ENCODE data around the gene HOXA3.

HOXA3 gene

DNA sequence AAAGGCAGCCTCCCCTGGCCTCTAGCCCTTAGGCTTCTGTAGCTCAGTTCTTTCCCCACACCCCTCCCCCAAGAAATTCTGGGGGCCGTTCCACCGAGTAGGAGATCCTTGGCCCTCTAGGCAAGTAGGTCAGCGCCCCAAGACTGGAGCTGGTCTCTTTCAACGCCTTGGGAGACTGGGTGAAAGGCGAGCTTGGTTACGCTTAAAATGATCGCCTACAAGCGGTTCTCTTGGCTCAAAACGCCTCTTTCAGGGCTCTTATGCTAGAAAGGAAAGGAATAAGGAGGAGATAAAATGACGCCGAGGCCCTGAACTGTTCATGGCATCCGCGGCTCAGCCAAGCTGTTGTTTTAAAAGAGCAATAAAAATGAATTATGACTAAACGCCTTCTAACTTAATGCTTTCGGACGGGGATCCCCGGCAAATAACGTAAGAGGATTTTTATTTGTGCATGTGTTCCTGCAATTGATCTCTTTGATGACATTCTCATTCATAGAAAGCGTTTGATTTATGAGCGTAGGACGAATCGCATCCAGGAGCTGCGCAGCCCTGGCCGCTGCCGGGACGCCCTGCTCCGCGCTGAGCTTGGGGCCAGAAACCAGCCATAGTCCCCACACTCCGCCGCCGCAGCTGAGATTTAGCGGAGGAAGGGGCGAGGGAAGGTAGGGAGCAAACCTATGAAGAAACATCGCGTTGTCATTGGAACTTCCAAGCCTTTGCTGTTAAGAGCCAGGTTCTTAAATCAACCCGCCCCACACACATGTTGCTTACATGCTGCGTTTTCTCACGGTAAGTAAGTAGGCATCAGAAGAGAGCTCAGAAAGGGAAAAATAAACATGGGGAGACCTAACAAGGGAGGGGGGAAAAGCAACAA lies 53.6 kb downstream of the HOXA3 start:
- H3K9me3 ChIP-seq (ENCODE audit: insufficient read depth, low read depth, low read length): peaks cover 8% of the 10 kb centered on the region; the same call in 1 of the 2 replicates
- H3K4me3 ChIP-seq (ENCODE audit: low read length): peak overlapping the region; percentile 31; the same call in 1 of the 2 replicates
- peaks cover 15% of the 10 kb centered on the region for H3K4me1 ChIP-seq (ENCODE audit: insufficient read depth, low read length)
- H3K27ac ChIP-seq (ENCODE audit: low read length): no peak overlapping the region
- H3K36me3 ChIP-seq (ENCODE audit: insufficient read depth, low read depth, low read length): no peaks in the 10 kb centered on the region
- peaks cover 100% of the 10 kb centered on the region for H3K27me3 ChIP-seq (ENCODE audit: insufficient read depth, low read length)
- no peak overlapping the region for H3K9ac ChIP-seq (ENCODE audit: low read depth, low read length)

DNA sequence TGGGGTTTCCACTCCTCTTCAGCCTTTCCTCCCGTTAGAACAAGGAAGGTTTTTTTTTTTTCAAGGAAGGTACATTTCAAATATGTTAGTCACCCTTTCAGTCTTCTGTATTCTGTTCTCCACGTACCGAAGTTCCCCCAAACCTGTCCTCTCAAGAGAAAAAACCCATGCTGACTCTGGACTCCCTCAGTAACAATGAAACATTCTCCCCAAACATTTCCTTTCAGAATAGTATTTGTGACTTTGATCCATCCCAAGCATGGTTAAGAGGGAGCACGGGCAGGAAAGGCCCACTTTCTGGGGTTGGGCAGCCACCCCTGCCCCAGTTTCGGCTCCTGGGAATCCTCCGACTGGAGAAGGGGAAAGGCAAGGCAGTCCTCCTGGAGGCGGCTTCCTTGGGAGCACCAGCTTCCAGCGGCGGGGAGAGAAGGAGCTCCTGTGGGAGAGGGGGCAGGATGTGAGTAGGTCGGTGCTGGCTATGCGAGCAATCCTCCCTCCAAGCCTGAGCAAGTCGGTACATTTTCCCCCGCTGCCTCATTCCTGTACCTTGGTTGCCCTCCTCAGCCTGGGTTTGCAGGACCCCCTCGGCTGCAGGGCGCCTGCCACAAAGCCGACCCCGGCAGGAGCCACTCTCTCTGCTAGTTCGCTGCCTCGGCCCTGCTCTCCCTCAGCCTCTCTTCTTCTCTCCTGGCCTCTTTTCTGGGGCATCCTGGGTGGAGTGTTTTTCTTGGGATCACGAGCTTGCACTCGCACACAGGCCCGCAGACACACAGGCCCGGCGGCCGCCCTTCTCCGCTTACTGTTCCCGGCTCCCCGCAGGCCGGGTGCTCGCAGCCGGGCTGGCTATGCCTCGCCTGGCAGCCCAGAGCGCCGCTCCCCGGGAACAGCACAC lies 54.5 kb downstream of the HOXA3 start:
- Histone ChIP-seq H3K27me3 (ENCODE audit: insufficient read depth, low read length) (peaks cover 100% of the 10 kb centered on the region), H3K36me3 (ENCODE audit: insufficient read depth, low read depth, low read length) (no peaks in the 10 kb centered on the region), H3K4me3 (ENCODE audit: low read length) (peak overlapping the region; percentile 60), H3K27ac (ENCODE audit: low read length) (no peak overlapping the region), H3K9me3 (ENCODE audit: insufficient read depth, low read depth, low read length) (peaks cover 5% of the 10 kb centered on the region; the same call in 1 of the 2 replicates), H3K9ac (ENCODE audit: low read depth, low read length) (no peak overlapping the region), H3K4me1 (ENCODE audit: insufficient read depth, low read length) (peaks cover 15% of the 10 kb centered on the region)

DNA sequence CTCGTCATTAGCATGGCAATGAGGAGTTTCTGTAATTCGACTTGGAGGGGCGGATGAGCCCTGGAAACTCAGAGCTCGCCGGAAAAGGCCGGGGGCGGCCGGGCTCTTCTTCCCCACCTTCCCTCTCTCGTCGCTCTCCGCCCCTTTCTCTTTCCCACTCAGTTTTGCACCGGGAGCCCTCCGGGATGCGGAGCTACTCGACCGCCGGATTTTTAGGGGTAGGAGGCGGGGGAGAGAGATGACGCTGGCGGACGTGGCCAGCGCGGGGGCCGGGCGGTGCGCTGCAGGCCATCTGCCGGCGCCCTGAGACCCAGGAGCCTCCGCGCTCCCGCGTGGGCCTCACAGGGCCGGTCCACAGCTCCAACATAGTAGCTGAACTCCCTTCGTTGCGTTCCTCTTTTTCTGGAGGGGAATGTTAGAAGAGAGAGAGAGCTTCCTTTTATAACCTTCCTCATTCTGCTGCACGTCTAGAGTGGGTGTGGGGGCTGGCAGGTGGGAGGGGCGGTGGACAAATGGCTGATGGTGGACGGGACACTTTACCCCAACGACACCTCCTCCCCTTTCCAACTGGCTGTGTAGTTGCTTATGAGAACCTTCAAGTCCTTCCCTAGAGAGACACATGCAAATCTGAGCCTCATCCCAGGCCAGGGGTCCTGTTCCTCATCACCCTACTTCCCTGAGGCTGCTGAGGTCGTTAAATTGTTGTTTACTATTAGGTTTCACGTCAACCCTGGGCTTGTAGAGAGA lies 55.4 kb downstream of the HOXA3 start:
- Histone ChIP-seq H3K4me1 (ENCODE audit: insufficient read depth, low read length) (peaks cover 23% of the 10 kb centered on the region), H3K9ac (ENCODE audit: low read depth, low read length) (no peak overlapping the region), H3K4me3 (ENCODE audit: low read length) (peak overlapping the region; percentile 60), H3K36me3 (ENCODE audit: insufficient read depth, low read depth, low read length) (no peaks in the 10 kb centered on the region), H3K27ac (ENCODE audit: low read length) (no peak overlapping the region), H3K9me3 (ENCODE audit: insufficient read depth, low read depth, low read length) (peaks cover 5% of the 10 kb centered on the region; the same call in 1 of the 2 replicates), H3K27me3 (ENCODE audit: insufficient read depth, low read length) (peaks cover 100% of the 10 kb centered on the region)

DNA sequence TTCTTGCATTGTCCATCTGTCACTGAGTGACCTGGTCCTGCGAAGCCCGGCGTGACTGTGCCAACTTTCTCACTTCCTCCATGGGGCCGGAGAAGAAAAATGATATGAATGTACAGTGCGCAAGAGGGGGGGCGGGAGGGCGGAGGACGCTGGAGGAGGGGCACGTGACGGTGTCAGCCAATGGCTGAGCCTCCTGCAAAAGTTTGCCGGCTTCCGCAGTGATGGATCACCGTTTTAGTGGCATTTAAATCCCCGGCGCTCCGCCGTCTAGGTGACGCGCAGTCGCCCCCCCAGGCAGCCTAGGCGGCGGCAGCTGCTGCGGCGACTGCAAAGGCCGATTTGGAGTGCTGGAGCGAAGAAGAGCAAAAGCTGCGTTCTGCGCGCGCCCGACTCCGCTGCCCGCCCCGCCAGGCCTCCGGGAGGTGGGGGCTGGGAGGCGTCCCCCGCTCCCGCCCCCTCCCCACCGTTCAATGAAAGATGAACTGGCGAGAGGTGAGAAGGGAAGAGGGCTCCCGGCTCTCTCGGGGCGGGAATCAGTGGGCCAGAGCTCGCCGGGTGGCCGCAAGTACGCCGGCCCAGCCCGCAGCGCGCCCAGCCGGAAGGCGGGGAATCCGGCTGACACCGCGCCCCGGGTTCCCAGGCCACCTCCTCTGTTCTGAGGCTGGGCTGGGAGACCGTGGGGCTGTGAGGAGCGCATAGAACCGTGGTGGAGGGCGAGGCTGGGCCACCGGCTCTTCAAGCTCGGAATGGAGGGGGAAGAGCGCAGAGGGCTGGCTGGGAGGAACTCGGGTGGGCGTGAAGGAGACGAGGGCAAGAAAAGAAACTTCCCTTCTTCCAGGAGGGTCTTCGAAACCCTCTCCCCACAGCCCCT lies 56.3 kb downstream of the HOXA3 start, which contains the start of gene HOXA1:
HOXA1 (minus strand) TSS at position 104 of the 871 bp plus-strand sequence; CDS start at position 16, 88 bp downstream.
- Histone ChIP-seq H3K27ac (ENCODE audit: low read length) (no peak within 1 kb of the TSS), H3K4me1 (ENCODE audit: insufficient read depth, low read length) (peaks cover 25% of the 10 kb centered on the region), H3K9me3 (ENCODE audit: insufficient read depth, low read depth, low read length) (peaks cover 5% of the 10 kb centered on the region; the same call in 1 of the 2 replicates), H3K27me3 (ENCODE audit: insufficient read depth, low read length) (peaks cover 100% of the 10 kb centered on the region), H3K36me3 (ENCODE audit: insufficient read depth, low read depth, low read length) (no peaks in the 10 kb centered on the region), H3K9ac (ENCODE audit: low read depth, low read length) (no peak within 1 kb of the TSS), H3K4me3 (ENCODE audit: low read length) (peak within 1 kb of the TSS; percentile 60)

DNA sequence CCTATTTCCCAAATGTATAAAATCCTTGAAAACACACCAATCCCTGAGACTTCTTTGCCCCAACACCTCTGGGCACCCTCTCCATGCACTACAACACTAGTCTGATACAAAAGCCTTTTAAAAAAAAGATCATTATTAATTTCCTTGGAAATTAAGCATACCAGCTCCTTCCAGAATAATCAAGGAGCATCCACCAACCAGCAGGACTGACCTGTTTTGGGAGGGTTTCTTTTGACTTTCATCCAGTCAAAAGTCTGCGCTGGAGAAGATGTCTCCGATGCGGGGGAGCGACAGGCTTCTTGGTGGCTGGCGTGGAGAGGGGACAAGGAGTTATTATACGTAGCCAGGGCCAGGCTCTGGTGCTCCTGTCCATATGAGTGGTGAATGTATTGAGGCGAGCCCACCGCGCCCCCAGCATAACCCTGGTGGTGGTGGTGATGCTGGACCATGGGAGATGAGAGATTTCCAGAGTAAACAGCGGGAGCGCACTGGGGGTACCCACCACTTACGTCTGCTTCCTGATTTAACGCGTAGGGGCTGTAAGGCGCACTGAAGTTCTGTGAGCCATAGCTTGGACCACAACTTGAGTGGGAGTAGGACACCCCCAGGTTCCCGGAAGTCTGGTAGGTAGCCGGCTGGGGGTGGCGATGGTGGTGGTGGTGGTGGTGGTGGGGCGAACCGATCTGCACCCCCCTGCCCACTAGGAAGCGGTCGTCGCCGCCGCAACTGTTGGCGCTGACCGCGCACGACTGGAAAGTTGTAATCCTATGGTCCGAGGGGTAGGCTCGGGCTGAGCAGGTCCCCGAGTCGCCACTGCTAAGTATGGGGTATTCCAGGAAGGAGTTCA lies 57.1 kb downstream of the HOXA3 start:
- peaks cover 23% of the 10 kb centered on the region for H3K4me1 ChIP-seq (ENCODE audit: insufficient read depth, low read length)

DNA sequence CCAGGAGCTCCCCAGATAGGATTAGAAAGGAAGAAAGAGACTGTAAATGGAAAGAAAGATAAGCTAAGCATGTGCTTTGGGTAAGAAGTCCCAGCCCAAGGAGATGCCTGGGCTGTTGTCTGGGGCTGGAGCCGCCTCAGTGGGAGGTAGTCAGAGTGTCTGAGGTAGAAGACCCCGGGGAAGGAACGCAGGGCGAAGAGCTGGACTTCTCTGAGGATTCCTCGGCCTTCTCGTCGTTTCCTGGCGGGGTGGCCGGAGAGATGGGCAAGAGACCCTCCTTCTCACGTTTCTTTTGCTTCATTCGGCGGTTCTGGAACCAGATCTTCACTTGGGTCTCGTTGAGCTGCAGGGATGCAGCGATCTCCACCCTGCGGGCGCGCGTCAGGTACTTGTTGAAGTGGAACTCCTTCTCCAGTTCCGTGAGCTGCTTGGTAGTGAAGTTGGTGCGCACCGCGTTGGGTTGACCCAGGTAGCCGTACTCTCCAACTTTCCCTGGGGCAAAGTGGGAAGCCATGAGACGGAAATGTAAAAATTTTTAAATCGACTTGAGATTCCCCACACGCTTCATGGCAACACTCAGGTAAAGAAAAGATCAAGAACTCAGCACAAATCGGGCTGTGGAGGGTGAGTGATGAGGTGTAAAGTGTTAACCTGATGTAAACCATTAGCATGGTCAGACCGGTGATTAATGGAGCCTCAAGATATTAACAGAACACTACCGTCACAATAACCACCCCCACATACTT lies 57.9 kb downstream of the HOXA3 start:
- Histone ChIP-seq H3K4me1 (ENCODE audit: insufficient read depth, low read length) (peaks cover 23% of the 10 kb centered on the region), H3K9ac (ENCODE audit: low read depth, low read length) (no peak overlapping the region), H3K27ac (ENCODE audit: low read length) (no peak overlapping the region), H3K9me3 (ENCODE audit: insufficient read depth, low read depth, low read length) (peaks cover 5% of the 10 kb centered on the region; the same call in 1 of the 2 replicates), H3K4me3 (ENCODE audit: low read length) (peak overlapping the region; percentile 25; the same call in 1 of the 2 replicates), H3K27me3 (ENCODE audit: insufficient read depth, low read length) (peaks cover 100% of the 10 kb centered on the region), H3K36me3 (ENCODE audit: insufficient read depth, low read depth, low read length) (no peaks in the 10 kb centered on the region)

More for the DNA sequence above, 57.1 kb downstream of the HOXA3 start:
- Histone ChIP-seq H3K27me3 (ENCODE audit: insufficient read depth, low read length) (peaks cover 100% of the 10 kb centered on the region), H3K9me3 (ENCODE audit: insufficient read depth, low read depth, low read length) (peaks cover 5% of the 10 kb centered on the region; the same call in 1 of the 2 replicates), H3K27ac (ENCODE audit: low read length) (no peak overlapping the region), H3K9ac (ENCODE audit: low read depth, low read length) (no peak overlapping the region), H3K4me3 (ENCODE audit: low read length) (peak overlapping the region; percentile 60), H3K36me3 (ENCODE audit: insufficient read depth, low read depth, low read length) (no peaks in the 10 kb centered on the region)

DNA sequence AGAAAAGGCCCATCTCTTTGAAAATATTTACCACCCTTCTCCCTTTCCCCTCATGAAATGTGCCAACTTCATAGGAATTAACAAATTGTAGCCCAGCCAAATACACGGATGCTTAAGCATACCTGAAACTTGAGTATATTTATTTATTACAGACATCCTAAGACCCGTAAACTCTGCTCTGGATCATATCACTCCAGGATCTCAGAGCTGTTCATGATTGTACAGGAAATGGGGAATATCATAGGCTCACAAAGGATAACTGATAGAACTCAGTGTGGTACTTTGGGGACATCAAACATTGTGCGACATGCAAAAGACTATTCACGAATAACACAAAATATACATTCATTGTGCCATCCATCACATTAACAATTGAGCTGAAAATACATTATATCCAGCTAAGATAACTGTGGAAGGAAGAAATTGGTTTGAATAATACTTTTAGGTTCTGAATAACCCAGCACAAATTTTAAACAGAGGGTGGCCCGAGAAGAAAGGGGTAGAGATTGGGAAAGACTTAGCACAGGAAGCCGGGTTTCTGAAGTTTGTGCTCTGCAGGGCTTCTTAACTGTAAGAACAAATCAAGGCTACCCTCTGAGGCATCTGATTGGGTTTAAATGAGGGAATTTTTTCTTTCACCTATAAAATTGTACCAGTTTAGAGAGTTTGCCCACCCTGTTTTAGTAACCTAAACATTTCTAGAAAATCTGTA lies 59.0 kb downstream of the HOXA3 start:
- no peak overlapping the region for H3K27ac ChIP-seq (ENCODE audit: low read length)
- no peaks in the 10 kb centered on the region for H3K36me3 ChIP-seq (ENCODE audit: insufficient read depth, low read depth, low read length)
- H3K4me3 ChIP-seq (ENCODE audit: low read length): no peak overlapping the region
- peaks cover 5% of the 10 kb centered on the region; the same call in 1 of the 2 replicates for H3K9me3 ChIP-seq (ENCODE audit: insufficient read depth, low read depth, low read length)
- no peak overlapping the region for H3K9ac ChIP-seq (ENCODE audit: low read depth, low read length)
- peaks cover 23% of the 10 kb centered on the region for H3K4me1 ChIP-seq (ENCODE audit: insufficient read depth, low read length)
- H3K27me3 ChIP-seq (ENCODE audit: insufficient read depth, low read length): peaks cover 100% of the 10 kb centered on the region

DNA sequence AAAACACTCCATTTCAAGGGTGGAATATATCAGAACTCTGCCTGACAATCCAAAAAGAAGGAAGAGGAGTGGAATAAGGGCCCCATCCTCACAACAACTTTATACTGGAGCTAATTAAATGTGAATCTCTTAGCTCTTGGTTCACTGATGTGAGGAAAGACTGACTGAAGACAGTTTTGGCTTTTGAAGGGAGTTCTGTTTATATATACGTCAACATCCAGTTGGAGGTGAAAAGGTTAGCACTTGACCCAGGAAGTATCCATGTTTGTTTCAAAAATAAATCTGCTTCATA lies 59.6 kb downstream of the HOXA3 start:
- Histone ChIP-seq H3K4me3 (ENCODE audit: low read length) (no peak overlapping the region), H3K4me1 (ENCODE audit: insufficient read depth, low read length) (peaks cover 23% of the 10 kb centered on the region), H3K9me3 (ENCODE audit: insufficient read depth, low read depth, low read length) (peaks cover 5% of the 10 kb centered on the region; the same call in 1 of the 2 replicates), H3K36me3 (ENCODE audit: insufficient read depth, low read depth, low read length) (no peaks in the 10 kb centered on the region), H3K9ac (ENCODE audit: low read depth, low read length) (no peak overlapping the region), H3K27ac (ENCODE audit: low read length) (no peak overlapping the region), H3K27me3 (ENCODE audit: insufficient read depth, low read length) (peaks cover 100% of the 10 kb centered on the region)
